OCI-LY1 (cell line): Measurements from ENCODE around the gene SYT5.

ENCODE experiments used
- H2AFZ ChIP-seq: fragments of 200-600 bp; sonication (generic), shearing (Covaris generic); 2 replicates; pipeline ENCODE4 v1.6.0; 2014; ENCODE audit warnings: antibody characterized with exemption, mild to moderate bottlenecking, low read length
- H3F3A ChIP-seq: fragments of 200-600 bp; sonication (generic), shearing (Covaris generic); 2 replicates; pipeline ENCODE4 v1.6.0; 2014; ENCODE audit warnings: mild to moderate bottlenecking, antibody characterized with exemption, low read length, moderate library complexity; ENCODE audit not compliant: insufficient read depth
- H3K27ac ChIP-seq: fragments of 200-600 bp; sonication (generic); 2 replicates; pipeline ENCODE4 v1.5.1; 2014; ENCODE audit warnings: low read length, mixed run types, mild to moderate bottlenecking, low read depth; ENCODE audit not compliant: poor library complexity, severe bottlenecking
- H3K27me3 ChIP-seq: fragments of 200-600 bp; sonication (generic); 2 replicates; pipeline ENCODE4 v1.6.0; 2014; ENCODE audit warnings: antibody characterized with exemption, mild to moderate bottlenecking, low read length, moderate library complexity; ENCODE audit not compliant: insufficient read depth
- H3K36me3 ChIP-seq: fragments of 200-600 bp; sonication (generic); 2 replicates; pipeline ENCODE4 v1.6.1; 2014; ENCODE audit warnings: mild to moderate bottlenecking, antibody characterized with exemption, low read length, moderate library complexity, mixed read lengths; ENCODE audit not compliant: insufficient read depth
- H3K4me1 ChIP-seq: fragments of 200-600 bp; sonication (generic); 2 replicates; pipeline ENCODE4 v1.5.1; 2014; ENCODE audit warnings: mild to moderate bottlenecking, low read length, moderate library complexity; ENCODE audit not compliant: insufficient read depth, severe bottlenecking
- H3K4me2 ChIP-seq: fragments of 200-600 bp; sonication (generic), shearing (Covaris generic); 2 replicates; pipeline ENCODE4 v1.6.1; 2014; ENCODE audit warnings: low read length
- H3K4me3 ChIP-seq: fragments of 200-600 bp; sonication (generic); 2 replicates; pipeline ENCODE4 v1.5.1; 2014; ENCODE audit warnings: low read length, low read depth, mild to moderate bottlenecking, mixed read lengths; ENCODE audit not compliant: poor library complexity, severe bottlenecking
- H3K79me2 ChIP-seq: fragments of 200-600 bp; shearing (Covaris generic); 2 replicates; pipeline ENCODE4 v1.6.1; 2016; ENCODE audit warnings: mixed run types, low read length, mixed read lengths; ENCODE audit not compliant: insufficient read depth
- H3K9ac ChIP-seq: fragments of 200-600 bp; sonication (generic), shearing (Covaris generic); 2 replicates; pipeline ENCODE4 v1.6.1; 2014; ENCODE audit warnings: mild to moderate bottlenecking, low read length, mixed read lengths
- H3K9me2 ChIP-seq: fragments of 200-600 bp; sonication (generic), shearing (Covaris generic); 2 replicates; pipeline ENCODE4 v1.6.1; 2014; ENCODE audit warnings: low read depth, mild to moderate bottlenecking, low read length, mixed read lengths
- H3K9me3 ChIP-seq: fragments of 200-600 bp; shearing (Covaris generic); 2 replicates; pipeline ENCODE4 v1.6.1; 2014; ENCODE audit warnings: low read length, mixed read lengths
- H4K20me1 ChIP-seq: fragments of 200-600 bp; sonication (generic), shearing (Covaris generic); 2 replicates; pipeline ENCODE4 v1.6.0; 2016; ENCODE audit warnings: mild to moderate bottlenecking, low read length; ENCODE audit not compliant: insufficient read depth
- EZH2 ChIP-seq: fragments of 200-600 bp; sonication (generic), shearing (Covaris generic); IDR thresholded peaks from 2 replicates; pipeline ENCODE4 v1.8.0; 2017; ENCODE audit warnings: borderline replicate concordance, mixed run types, mild to moderate bottlenecking, antibody characterized with exemption, low read length, moderate library complexity, mixed read lengths
- TF ChIP-seq, protein P1 (sequence below): fragments of 200-600 bp; sonication (generic), shearing (Covaris generic); IDR thresholded peaks from 2 replicates; pipeline ENCODE4 v1.5.1; 2017; ENCODE audit warnings: mild to moderate bottlenecking, antibody characterized with exemption, low read length, moderate library complexity, mixed read lengths

The SYT5 gene

GRCh38 chr19:55160986-55161365 is 19.1 kb downstream of the SYT5 start:
- H3K9ac ChIP-seq = no peak overlapping the region
- H3K27me3 ChIP-seq = no peaks in the 10 kb centered on the region
- no peaks in the 10 kb centered on the region for H3K4me1 ChIP-seq
- no peaks in the 10 kb centered on the region for H3F3A ChIP-seq
- no peaks in the 10 kb centered on the region for H3K9me3 ChIP-seq
- no peak overlapping the region for H3K4me2 ChIP-seq
- H3K36me3 ChIP-seq = no peaks in the 10 kb centered on the region
- no peaks in the 10 kb centered on the region for H3K79me2 ChIP-seq
- no peak for TF ChIP-seq EZH2
- TF ChIP-seq, protein P1, sequence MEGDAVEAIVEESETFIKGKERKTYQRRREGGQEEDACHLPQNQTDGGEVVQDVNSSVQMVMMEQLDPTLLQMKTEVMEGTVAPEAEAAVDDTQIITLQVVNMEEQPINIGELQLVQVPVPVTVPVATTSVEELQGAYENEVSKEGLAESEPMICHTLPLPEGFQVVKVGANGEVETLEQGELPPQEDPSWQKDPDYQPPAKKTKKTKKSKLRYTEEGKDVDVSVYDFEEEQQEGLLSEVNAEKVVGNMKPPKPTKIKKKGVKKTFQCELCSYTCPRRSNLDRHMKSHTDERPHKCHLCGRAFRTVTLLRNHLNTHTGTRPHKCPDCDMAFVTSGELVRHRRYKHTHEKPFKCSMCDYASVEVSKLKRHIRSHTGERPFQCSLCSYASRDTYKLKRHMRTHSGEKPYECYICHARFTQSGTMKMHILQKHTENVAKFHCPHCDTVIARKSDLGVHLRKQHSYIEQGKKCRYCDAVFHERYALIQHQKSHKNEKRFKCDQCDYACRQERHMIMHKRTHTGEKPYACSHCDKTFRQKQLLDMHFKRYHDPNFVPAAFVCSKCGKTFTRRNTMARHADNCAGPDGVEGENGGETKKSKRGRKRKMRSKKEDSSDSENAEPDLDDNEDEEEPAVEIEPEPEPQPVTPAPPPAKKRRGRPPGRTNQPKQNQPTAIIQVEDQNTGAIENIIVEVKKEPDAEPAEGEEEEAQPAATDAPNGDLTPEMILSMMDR = no peak
- H3K27ac ChIP-seq = no peak overlapping the region
- H4K20me1 ChIP-seq = no peaks in the 10 kb centered on the region
- no peak overlapping the region for H3K4me3 ChIP-seq
- no peaks in the 10 kb centered on the region for H3K9me2 ChIP-seq
- no peak overlapping the region for H2AFZ ChIP-seq

DNA sequence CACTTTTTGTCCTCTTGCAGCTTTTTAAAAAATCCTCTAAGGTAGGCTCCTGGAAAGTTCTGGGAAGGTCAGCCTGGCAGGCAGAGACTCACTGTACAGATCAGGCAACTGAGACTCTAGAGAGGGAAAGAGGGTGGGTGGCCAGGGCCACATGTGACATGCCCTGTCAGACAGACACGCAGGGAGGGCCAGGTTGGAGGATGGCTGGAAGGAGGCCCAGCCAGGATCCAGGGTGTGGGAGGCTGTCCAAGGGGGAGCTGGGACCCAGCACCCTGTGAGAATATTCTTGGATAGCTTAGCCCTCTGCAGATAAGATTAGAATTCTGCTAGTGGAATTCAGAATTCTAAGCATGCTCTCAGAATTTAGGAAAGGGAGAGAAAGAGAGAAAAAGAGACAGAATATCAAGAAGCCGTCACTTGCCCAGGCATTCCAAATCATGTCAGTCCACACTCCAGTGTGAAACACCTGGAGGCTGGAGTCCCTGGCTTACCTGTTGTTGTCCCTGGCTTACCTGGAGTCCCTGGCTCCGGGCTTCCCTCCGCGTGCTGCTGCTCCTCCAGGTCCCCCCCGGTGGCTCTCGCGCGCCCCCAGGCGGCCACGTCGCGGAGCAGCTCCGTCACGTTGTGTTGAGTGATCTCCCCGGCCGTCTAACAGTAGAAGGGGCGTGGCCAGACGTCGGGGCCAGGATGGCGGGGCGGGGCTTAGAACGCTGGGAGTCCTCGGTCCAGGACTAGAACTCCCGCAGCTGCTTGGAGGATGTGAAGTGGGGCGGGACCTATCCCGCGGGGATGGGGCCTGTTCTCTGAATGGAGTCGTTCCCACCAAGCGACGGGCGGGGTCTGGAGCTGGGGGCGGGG is 19.7 kb downstream of the SYT5 start:
- Histone ChIP-seq H3F3A (no peaks in the 10 kb centered on the region), H3K4me2 (no peak overlapping the region), H3K9me3 (no peaks in the 10 kb centered on the region), H3K27ac (no peak overlapping the region), H3K9ac (no peak overlapping the region), H4K20me1 (no peaks in the 10 kb centered on the region), H2AFZ (no peak overlapping the region), H3K79me2 (no peaks in the 10 kb centered on the region), H3K36me3 (no peaks in the 10 kb centered on the region), H3K27me3 (no peaks in the 10 kb centered on the region), H3K9me2 (no peaks in the 10 kb centered on the region), H3K4me1 (no peaks in the 10 kb centered on the region), H3K4me3 (no peak overlapping the region)
- TF ChIP-seq, protein P1 = peak; percentile 97
- no peak for TF ChIP-seq EZH2

DNA sequence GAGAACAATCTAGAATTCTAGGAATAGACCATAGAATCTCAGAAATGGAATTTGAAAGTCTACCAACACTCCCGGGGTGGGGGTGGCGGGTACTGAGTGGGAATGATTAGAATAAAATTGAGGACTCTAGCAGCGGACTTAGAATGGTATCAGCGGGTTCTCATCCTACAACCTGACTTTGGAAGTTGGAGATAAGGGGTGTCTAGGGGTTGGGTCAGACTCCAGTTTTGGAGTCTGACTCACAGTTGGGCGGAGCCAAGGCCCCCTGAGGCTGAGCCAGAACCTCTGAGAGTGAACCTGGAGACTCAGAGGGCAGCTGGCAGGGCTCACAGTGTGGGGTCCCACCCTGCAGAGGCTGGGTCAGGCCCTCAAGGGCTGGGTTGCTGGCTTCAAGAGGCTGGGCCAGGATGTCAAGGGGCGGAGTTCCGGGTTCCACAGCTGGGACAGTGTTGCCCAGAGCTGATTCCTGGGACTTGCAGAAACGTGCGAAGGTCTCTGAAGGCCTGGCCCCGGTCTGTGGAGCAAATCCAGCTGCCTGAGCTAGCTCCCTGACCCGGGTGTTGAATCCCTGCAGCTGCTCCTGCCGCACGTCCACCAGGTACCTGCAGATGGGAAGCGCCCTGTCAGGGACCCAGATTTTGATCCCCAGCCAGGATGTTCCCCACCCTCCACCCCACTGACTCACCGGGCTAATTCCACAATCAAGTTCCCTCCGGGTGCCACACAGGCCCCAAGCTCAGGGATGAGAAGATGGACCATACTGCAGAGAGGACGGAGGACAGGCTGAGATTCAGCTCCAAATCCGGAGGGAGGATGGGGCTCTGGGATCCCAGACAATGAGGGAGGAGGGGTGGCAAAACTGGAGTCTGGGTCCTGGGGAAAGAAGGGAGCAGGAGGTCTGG is 21.0 kb downstream of the SYT5 start:
- H3F3A ChIP-seq = no peaks in the 10 kb centered on the region
- no peaks in the 10 kb centered on the region for H3K9me3 ChIP-seq

More for the DNA sequence above, 21.0 kb downstream of the SYT5 start:
- H3K4me3 ChIP-seq = no peak overlapping the region
- no peak overlapping the region for H2AFZ ChIP-seq
- no peak for TF ChIP-seq EZH2
- TF ChIP-seq, protein P1 = no peak
- no peaks in the 10 kb centered on the region for H3K79me2 ChIP-seq
- H3K9me2 ChIP-seq = no peaks in the 10 kb centered on the region
- no peak overlapping the region for H3K9ac ChIP-seq
- no peaks in the 10 kb centered on the region for H4K20me1 ChIP-seq
- no peaks in the 10 kb centered on the region for H3K4me1 ChIP-seq
- H3K4me2 ChIP-seq = no peak overlapping the region
- no peak overlapping the region for H3K27ac ChIP-seq
- no peaks in the 10 kb centered on the region for H3K27me3 ChIP-seq
- no peaks in the 10 kb centered on the region for H3K36me3 ChIP-seq
